HepG2 (cell line): ENCODE measurements around the gene BSND. TPM values are rescaled to one million over a fixed set of nuclear protein-coding genes. Genes with fewer than 3 reads are reported as not detected.
A peak's percentile ranks its signal among the peaks of the same experiment; 100 is the strongest.

Experiments
- ARID2 ChIP-seq: sonication (generic); formaldehyde crosslinking; IDR thresholded peaks from 2 replicates; pipeline ENCODE4 v1.8.1; 2022; ENCODE audit warnings: mild to moderate bottlenecking, missing genetic modification reagents, borderline replicate concordance
- BRD4 ChIP-seq: sonication (generic); formaldehyde crosslinking; IDR thresholded peaks from 2 replicates; pipeline ENCODE4 v1.4.0; 2020; ENCODE audit warnings: missing genetic modification reagents
- CREM ChIP-seq, 2 experiments: sonication (generic) in 1 of 2; formaldehyde crosslinking in 1 of 2; IDR thresholded peaks; 2 replicates each; pipeline versions ENCODE4 v1.4.0 to v1.6.1; 2016 to 2020; ENCODE audit warnings: antibody characterized with exemption in 1 of 2, mild to moderate bottlenecking in 1 of 2, missing genetic modification reagents in 1 of 2
- ELF3 ChIP-seq: IDR thresholded peaks from 2 replicates; pipeline ENCODE4 v1.6.1; 2016; ENCODE audit warnings: missing genetic modification reagents, missing compliant biosample characterization
- FOXA1 ChIP-seq, 2 experiments: fragments of 450-650 bp in 1 of 2; sonication (generic) in 1 of 2; formaldehyde crosslinking in 1 of 2; IDR thresholded peaks; 2 replicates each; pipeline versions ENCODE4 v1.4.0 to v1.6.1; 2016 to 2020; ENCODE audit warnings: missing genetic modification reagents in 1 of 2
- LCORL ChIP-seq, 2 experiments: fragments of 450-650 bp in 1 of 2; sonication (generic) in 1 of 2; formaldehyde crosslinking in 1 of 2; IDR thresholded peaks; 2 replicates each; pipeline versions ENCODE4 v1.5.0 to v1.6.1; 2017 to 2020; ENCODE audit warnings: antibody characterized with exemption in 1 of 2, missing genetic modification reagents in 1 of 2
- MTF2 ChIP-seq: sonication (generic); formaldehyde crosslinking; IDR thresholded peaks from 2 replicates; pipeline ENCODE4 v1.5.0; 2020; ENCODE audit warnings: missing genetic modification reagents, borderline replicate concordance
- ZBTB7A ChIP-seq: sonication (generic); formaldehyde crosslinking; IDR thresholded peaks from 2 replicates; pipeline ENCODE4 v1.8.0; 2022; ENCODE audit warnings: mild to moderate bottlenecking, missing genetic modification reagents
- ZKSCAN5 ChIP-seq: sonication (generic); formaldehyde crosslinking; IDR thresholded peaks from 2 replicates; pipeline ENCODE4 v1.5.1; 2020; ENCODE audit warnings: mild to moderate bottlenecking, missing genetic modification reagents
- polyA plus RNA-seq, 8 experiments: library from polyadenylated mRNA; depleted of rRNA in 3 of 8; stranded (reverse) in 7 of 8; unstranded in 1 of 8; fragments of >200 nt; fragmentation: Illumina TruSeq in 4 of 8; extraction: Trizol in 4 of 8; gene quantifications; 2 replicates each; pipeline versions ENCODE4 v1.2.1 to v1.2.3, GENCODE V29; 2011 to 2016; ENCODE audit warnings: low read depth in 4 of 8, missing spikeins in 1 of 8, mixed read lengths in 1 of 8; ENCODE audit not compliant: insufficient read depth in 1 of 8
- total RNA-seq, 5 experiments: library from RNA; depleted of rRNA; stranded (reverse); fragments of >200 nt; fragmentation: Illumina TruSeq; extraction: Trizol; gene quantifications; 2 replicates each; pipeline ENCODE4 v1.2.3, GENCODE V29; 2016; ENCODE audit warnings: low read depth in 1 of 5
- TF ChIP-seq, protein P1 (sequence below): sonication (generic); formaldehyde crosslinking; IDR thresholded peaks from 2 replicates; pipeline ENCODE4 v1.5.1; 2020; ENCODE audit warnings: missing genetic modification reagents, mild to moderate bottlenecking, borderline replicate concordance
- TF ChIP-seq, protein P2 (sequence below): sonication (generic); formaldehyde crosslinking; IDR thresholded peaks from 2 replicates; pipeline ENCODE4 v1.5.0; 2020; ENCODE audit warnings: mild to moderate bottlenecking, missing genetic modification reagents, moderate library complexity
- TF ChIP-seq, protein P3 (sequence below): sonication (generic); formaldehyde crosslinking; IDR thresholded peaks from 2 replicates; pipeline ENCODE4 v1.5.1; 2020; ENCODE audit warnings: mild to moderate bottlenecking, missing genetic modification reagents
- TF ChIP-seq, protein P4 (sequence below): sonication (generic); formaldehyde crosslinking; IDR thresholded peaks from 2 replicates; pipeline ENCODE4 v1.4.0; 2020; ENCODE audit warnings: missing genetic modification reagents
- TF ChIP-seq, protein P5 (sequence below): sonication (generic); formaldehyde crosslinking; conservative IDR thresholded peaks from 2 replicates; pipeline ENCODE4 v1.4.0; 2020; ENCODE audit warnings: missing genetic modification reagents

BSND gene
- total and polyA plus RNA-seq, 2 of the 13 experiments (the other 11 are each of a cell fraction or from before 2014, with no cell fraction given): not detected

DNA sequence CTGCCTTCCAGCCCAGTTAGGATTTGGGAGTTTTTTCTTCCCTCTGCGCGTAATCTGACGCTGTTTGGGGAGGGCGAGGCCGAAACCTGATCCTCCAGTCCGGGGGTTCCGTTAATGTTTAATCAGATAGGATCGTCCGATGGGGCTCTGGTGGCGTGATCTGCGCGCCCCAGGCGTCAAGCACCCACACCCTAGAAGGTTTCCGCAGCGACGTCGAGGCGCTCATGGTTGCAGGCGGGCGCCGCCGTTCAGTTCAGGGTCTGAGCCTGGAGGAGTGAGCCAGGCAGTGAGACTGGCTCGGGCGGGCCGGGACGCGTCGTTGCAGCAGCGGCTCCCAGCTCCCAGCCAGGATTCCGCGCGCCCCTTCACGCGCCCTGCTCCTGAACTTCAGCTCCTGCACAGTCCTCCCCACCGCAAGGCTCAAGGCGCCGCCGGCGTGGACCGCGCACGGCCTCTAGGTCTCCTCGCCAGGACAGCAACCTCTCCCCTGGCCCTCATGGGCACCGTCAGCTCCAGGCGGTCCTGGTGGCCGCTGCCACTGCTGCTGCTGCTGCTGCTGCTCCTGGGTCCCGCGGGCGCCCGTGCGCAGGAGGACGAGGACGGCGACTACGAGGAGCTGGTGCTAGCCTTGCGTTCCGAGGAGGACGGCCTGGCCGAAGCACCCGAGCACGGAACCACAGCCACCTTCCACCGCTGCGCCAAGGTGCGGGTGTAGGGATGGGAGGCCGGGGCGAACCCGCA, 40.8 kb downstream of the BSND start, which contains the start of gene PCSK9 (continued):
- TF ChIP-seq CREM (IDR thresholded peaks at IDR 0.05): peak; percentile 66; the same call in 1 of the 2 replicates
- no peak for TF ChIP-seq CREM (CRISPR knock-in tag; IDR thresholded peaks at IDR 0.05)
- TF ChIP-seq, protein P1, sequence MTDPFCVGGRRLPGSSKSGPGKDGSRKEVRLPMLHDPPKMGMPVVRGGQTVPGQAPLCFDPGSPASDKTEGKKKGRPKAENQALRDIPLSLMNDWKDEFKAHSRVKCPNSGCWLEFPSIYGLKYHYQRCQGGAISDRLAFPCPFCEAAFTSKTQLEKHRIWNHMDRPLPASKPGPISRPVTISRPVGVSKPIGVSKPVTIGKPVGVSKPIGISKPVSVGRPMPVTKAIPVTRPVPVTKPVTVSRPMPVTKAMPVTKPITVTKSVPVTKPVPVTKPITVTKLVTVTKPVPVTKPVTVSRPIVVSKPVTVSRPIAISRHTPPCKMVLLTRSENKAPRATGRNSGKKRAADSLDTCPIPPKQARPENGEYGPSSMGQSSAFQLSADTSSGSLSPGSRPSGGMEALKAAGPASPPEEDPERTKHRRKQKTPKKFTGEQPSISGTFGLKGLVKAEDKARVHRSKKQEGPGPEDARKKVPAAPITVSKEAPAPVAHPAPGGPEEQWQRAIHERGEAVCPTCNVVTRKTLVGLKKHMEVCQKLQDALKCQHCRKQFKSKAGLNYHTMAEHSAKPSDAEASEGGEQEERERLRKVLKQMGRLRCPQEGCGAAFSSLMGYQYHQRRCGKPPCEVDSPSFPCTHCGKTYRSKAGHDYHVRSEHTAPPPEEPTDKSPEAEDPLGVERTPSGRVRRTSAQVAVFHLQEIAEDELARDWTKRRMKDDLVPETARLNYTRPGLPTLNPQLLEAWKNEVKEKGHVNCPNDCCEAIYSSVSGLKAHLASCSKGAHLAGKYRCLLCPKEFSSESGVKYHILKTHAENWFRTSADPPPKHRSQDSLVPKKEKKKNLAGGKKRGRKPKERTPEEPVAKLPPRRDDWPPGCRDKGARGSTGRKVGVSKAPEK (CRISPR knock-in tag): peak; percentile 98; the same call in 1 of the 2 replicates
- TF ChIP-seq BRD4 (CRISPR knock-in tag): peak; percentile 66; the same call in 1 of the 2 replicates
- peak; percentile 65; the same call in 1 of the 2 replicates for TF ChIP-seq ELF3 (CRISPR knock-in tag)
- peak; percentile 90; the same call in 1 of the 2 replicates for TF ChIP-seq ARID2
- TF ChIP-seq ZKSCAN5 (CRISPR knock-in tag): 0 out of 2 replicates have a peak, but pooled peaks have one; percentile 70
- TF ChIP-seq, protein P2, sequence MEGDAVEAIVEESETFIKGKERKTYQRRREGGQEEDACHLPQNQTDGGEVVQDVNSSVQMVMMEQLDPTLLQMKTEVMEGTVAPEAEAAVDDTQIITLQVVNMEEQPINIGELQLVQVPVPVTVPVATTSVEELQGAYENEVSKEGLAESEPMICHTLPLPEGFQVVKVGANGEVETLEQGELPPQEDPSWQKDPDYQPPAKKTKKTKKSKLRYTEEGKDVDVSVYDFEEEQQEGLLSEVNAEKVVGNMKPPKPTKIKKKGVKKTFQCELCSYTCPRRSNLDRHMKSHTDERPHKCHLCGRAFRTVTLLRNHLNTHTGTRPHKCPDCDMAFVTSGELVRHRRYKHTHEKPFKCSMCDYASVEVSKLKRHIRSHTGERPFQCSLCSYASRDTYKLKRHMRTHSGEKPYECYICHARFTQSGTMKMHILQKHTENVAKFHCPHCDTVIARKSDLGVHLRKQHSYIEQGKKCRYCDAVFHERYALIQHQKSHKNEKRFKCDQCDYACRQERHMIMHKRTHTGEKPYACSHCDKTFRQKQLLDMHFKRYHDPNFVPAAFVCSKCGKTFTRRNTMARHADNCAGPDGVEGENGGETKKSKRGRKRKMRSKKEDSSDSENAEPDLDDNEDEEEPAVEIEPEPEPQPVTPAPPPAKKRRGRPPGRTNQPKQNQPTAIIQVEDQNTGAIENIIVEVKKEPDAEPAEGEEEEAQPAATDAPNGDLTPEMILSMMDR (CRISPR knock-in tag): peak; percentile 17; the same call in 1 of the 2 replicates
- TF ChIP-seq ZBTB7A (CRISPR knock-in tag): peak; percentile 27; the same call in 1 of the 2 replicates
- TF ChIP-seq, protein P3, sequence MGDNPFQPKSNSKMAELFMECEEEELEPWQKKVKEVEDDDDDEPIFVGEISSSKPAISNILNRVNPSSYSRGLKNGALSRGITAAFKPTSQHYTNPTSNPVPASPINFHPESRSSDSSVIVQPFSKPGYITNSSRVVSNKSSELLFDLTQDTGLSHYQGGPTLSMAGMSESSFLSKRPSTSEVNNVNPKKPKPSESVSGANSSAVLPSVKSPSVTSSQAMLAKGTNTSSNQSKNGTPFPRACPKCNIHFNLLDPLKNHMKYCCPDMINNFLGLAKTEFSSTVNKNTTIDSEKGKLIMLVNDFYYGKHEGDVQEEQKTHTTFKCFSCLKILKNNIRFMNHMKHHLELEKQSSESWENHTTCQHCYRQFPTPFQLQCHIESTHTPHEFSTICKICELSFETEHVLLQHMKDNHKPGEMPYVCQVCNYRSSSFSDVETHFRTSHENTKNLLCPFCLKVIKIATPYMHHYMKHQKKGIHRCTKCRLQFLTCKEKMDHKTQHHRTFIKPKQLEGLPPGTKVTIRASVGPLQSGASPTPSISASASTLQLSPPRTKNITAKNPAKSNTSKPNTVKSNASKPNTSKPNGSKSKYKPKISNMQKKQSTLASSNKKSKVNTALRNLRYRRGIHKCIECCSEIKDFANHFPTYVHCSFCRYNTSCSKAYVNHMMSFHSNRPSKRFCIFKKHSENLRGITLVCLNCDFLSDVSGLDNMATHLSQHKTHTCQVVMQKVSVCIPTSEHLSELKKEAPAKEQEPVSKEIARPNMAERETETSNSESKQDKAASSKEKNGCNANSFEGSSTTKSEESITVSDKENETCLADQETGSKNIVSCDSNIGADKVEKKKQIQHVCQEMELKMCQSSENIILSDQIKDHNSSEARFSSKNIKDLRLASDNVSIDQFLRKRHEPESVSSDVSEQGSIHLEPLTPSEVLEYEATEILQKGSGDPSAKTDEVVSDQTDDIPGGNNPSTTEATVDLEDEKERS (CRISPR knock-in tag): peak; percentile 83
- TF ChIP-seq FOXA1 (IDR thresholded peaks at IDR 0.05): no peak
- peak; percentile 50; the same call in 1 of the 2 replicates for TF ChIP-seq FOXA1 (CRISPR knock-in tag; IDR thresholded peaks at IDR 0.05)
- TF ChIP-seq, protein P4, sequence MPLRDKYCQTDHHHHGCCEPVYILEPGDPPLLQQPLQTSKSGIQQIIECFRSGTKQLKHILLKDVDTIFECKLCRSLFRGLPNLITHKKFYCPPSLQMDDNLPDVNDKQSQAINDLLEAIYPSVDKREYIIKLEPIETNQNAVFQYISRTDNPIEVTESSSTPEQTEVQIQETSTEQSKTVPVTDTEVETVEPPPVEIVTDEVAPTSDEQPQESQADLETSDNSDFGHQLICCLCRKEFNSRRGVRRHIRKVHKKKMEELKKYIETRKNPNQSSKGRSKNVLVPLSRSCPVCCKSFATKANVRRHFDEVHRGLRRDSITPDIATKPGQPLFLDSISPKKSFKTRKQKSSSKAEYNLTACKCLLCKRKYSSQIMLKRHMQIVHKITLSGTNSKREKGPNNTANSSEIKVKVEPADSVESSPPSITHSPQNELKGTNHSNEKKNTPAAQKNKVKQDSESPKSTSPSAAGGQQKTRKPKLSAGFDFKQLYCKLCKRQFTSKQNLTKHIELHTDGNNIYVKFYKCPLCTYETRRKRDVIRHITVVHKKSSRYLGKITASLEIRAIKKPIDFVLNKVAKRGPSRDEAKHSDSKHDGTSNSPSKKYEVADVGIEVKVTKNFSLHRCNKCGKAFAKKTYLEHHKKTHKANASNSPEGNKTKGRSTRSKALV (CRISPR knock-in tag): peak; percentile 99
- TF ChIP-seq MTF2 (CRISPR knock-in tag): 0 out of 2 replicates have a peak, but pooled peaks have one; percentile 19
- TF ChIP-seq, protein P5, sequence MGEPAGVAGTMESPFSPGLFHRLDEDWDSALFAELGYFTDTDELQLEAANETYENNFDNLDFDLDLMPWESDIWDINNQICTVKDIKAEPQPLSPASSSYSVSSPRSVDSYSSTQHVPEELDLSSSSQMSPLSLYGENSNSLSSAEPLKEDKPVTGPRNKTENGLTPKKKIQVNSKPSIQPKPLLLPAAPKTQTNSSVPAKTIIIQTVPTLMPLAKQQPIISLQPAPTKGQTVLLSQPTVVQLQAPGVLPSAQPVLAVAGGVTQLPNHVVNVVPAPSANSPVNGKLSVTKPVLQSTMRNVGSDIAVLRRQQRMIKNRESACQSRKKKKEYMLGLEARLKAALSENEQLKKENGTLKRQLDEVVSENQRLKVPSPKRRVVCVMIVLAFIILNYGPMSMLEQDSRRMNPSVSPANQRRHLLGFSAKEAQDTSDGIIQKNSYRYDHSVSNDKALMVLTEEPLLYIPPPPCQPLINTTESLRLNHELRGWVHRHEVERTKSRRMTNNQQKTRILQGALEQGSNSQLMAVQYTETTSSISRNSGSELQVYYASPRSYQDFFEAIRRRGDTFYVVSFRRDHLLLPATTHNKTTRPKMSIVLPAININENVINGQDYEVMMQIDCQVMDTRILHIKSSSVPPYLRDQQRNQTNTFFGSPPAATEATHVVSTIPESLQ (CRISPR knock-in tag): 0 out of 2 replicates have a peak, but pooled peaks have one; percentile 36
- no peak for TF ChIP-seq LCORL (IDR thresholded peaks at IDR 0.05)
- TF ChIP-seq LCORL (CRISPR knock-in tag; IDR thresholded peaks at IDR 0.05): peak; percentile 92
